GM04504 (cell line): ENCODE measurements around the gene KDM5B.

Source experiments
- DNase-seq: peaks from one replicate; pipeline ENCODE4 v3.0.0-alpha.2; 2012; ENCODE audit warnings: low read depth

The KDM5B gene

DNA sequence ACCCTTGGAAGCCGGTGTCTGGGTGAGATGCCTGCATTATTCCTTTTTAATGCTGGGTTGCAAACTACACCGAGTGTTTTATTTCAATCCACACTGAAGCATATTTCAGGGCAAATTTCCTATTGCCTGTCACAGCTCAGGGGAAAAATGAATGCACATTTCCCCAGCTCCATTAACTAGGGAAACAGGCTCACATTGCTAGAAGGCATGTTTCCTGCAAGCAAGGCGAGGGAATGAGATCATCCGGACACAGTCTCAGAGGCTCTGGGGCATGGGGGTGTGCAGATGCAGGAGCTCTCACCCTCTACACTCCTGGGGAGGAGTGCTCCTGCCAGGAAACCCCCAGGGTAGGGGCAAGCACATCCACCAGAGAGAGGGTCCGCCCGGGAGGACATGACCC, 122.6 kb downstream of the KDM5B start:
- DNase-seq = no peak

DNA sequence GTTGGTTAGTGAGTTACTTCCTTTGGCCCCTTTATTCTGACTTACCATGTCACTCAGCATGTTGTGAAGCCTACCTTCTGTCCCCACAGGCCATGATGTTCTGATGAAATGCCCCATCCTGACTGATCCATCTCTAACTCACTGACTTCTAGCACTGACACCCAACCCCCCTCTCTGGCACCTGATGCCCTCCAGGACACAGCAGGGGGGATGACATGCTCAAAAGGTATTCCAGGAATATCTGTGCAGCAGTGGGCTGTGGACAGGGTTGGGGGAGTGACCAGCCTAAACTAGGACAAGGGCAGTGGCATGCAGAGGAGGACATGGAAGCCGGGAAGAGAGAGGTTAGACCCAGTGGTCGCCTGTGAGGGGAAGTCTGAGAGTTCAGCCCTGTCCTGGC, 123.5 kb downstream of the KDM5B start:
- no peak for DNase-seq

DNA sequence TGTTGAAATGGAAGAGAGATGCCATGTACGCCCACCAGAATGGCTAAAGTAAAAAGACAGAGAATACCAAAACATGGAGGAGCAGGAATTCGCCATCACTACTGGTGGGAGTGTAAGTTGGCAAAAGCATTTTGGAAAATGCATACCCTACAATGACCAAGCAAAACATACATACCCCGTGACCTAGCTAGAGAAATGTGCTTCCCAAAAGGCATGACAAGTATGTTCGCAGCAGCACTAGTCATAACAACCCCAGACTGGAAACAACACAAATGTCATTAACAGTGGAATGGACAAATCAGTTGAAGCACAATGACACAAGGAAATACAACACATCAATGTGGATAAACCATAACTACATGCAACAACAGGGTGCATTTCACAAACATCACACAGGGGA, 125.2 kb downstream of the KDM5B start:
- no peak for DNase-seq

DNA sequence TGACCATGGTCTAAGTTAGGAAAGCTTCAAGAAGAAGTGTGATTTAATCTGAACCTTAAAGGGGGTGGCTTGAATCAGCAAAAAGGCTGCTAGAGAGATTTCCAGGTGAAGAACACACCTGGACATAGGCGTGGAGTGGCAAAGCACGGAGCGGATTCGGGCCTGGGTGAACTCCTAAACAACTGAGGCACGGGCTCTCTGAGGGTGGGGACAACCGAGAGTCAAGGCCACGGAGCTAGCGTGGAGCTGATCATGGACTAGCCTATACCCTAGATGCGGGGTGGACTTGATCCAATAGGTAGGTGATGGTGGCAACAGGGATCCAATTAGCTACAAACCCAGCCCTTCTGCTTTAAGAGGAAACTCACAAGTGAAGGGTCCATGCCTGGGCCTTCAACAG, 125.7 kb downstream of the KDM5B start:
- no peak for DNase-seq

DNA sequence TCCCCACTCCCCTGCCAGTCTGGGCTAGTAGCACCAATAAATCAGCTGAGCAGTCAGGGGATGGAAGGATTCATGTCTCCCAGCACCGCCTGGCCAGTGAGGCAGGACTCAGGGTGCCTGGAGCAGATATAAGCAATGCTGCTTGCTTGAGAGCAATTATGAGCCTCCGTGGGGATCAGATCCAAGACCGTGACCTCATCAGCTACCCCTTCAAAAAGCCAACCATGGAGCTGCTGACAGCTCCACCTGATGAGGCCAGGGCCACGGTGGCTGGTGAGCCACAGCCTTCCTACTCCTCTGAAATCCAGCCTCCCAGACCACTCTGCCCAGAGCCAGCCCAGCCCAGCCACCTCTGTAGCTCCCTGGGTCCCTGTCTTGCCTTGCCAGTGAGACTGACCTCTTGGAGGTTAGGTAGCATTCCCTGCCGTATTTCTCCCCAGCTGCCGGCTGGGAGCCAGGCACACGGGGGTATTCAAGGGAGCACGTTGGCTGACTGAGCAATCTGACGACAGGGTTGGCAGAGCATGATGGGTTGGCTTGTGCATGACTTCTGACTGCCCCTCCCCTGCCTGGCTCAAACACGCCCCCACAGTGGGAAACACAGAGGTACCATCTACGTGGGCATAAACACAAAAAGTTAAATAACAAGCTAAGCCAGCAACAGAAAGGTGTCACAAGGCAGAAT, 126.3 kb downstream of the KDM5B start:
- no peak for DNase-seq

DNA sequence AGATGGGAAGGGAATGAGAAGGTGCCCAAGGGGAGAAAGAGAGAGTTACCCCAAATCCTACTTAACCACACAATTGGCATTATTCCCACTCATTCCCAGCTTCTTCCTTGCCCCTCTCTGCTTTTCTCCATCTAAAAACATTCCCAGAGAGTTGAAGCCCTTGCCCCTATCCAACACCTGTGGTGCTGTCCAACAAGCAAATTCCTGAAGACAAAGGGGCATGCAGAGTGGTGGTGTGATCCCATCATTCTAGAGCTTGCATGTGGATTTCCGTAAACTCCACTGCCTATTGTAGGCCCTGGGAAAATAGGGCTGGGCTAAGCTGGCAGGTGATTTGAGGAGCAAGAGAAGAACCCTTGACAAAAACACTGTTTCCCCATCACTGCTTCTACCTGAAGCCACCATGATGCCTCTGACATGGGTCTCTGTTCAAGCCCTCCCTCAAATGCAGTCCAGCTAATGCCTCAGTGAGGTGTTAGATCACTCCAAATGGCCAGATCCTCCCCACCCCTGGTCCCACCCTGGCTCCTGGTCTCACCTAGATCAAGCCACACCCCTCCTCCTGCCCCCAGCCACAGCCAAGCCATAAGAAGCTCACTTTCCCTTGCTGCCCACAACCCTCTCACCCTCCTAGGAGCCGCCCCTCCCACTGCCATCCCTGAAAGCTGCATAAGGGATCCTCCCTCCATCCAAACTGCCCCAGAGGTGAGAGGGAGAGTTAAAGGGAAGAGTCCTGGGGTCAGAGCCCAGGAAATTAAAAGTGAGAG, 127.5 kb downstream of the KDM5B start:
- DNase-seq = no peak

DNA sequence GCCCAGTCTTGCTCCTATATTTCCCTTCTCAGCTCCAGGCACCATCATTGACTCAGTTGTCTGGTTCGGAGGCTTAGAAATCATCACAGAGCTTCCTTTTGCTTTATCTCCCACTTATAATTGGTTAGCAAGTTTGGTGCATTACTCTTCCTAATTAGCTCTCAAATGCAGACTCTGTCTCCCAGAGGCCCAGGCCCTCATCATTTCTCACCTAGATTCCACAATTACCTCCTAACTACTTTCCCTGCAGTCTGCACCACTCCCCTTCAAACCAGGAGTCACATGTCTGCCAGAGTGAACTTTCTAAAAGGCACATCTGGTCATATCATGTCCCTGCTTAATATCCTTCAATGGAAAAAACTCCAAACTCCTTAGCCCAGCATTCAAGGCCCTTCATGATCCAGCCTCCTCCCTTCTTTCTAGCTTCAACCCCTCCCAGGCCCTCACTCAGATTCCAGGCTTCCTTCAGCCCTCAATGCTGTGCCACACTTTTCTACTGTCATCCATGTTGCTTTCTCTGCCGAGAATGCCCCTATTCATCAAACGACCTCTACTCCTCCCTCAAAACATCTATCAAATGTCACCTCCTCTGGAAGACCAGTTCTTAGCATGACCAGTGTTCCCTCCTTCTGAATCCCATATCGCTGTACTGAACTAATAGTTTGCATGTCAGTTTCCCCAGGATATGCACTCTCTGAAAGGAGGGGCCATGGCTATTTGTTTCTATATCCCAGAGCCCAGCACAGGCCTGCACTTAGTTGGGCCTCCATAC, 128.6 kb downstream of the KDM5B start:
- no peak for DNase-seq

DNA sequence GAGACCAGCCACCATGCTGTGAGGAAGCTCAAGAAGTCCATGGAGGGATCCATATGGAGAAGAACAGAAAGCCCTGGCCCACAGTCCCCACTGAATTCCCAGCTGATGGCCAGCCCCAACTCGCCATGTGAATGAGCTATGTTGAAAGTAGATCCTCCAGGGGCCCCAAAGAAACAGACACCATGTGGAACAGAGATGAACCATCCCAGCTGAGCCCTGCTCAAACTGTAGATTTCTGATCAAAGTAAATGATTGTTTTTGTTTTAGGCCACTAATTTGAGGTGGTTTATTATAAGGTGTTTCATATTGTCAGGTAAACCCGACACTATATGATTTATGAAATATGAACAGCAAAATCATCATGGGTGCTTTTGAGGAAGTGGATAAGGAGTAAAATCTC, 130.8 kb downstream of the KDM5B start:
- no peak for DNase-seq
